IMR-90 (cell line): Measurements from ENCODE around the gene PPP1R10. TPM values are rescaled to one million over a fixed set of nuclear protein-coding genes. Genes with fewer than 3 reads are reported as not detected.

Experiments used
- ATAC-seq: fragments of 200-7000 bp; cut with Tn5 transposase; 2 replicates; pipeline ENCODE4 v1.9.1; 2020; ENCODE audit warnings: low read depth, mild to moderate bottlenecking, moderate library complexity
- BruUV-seq: library from RNA; stranded (reverse); fragments of 400-500 nt; replicated peaks from 2 replicates; lab custom pipeline; 2021; lab: Mats Ljungman, UMichigan
- CTCF ChIA-PET: fragments of 300-600 bp; formaldehyde crosslinking; extraction: SDS; loops from one replicate; lab custom pipeline; 2021; ENCODE audit warnings: antibody characterized with exemption; lab: Yijun Ruan, JAX
- POLR2A ChIA-PET: fragments of 300-600 bp; sonication (Branson Sonifier 250); formaldehyde crosslinking; loops from one replicate; lab custom pipeline; 2022; ENCODE audit warnings: antibody characterized with exemption; ENCODE audit not compliant: unreplicated experiment; lab: Charles Lee
- DNase-seq: peaks from one replicate; pipeline ENCODE4 v3.0.0; 2013
- H2AFZ ChIP-seq: replicated peaks from 2 replicates; pipeline ENCODE3; 2013; ENCODE audit warnings: low read length, mild to moderate bottlenecking; ENCODE audit not compliant: poor library complexity
- H2AK5ac ChIP-seq: 2 replicates; pipeline ENCODE4 v1.6.1; 2013; ENCODE audit warnings: low read depth, low read length, inconsistent platforms
- H2AK9ac ChIP-seq: replicated peaks from 2 replicates; pipeline ENCODE3; 2013; ENCODE audit warnings: mild to moderate bottlenecking, low read depth, low read length, moderate library complexity; ENCODE audit not compliant: poor library complexity
- H2BK120ac ChIP-seq: 2 replicates; pipeline ENCODE4 v1.6.1; 2013; ENCODE audit warnings: low read depth, low read length, inconsistent platforms
- H2BK15ac ChIP-seq: 3 replicates; pipeline ENCODE4 v1.6.1; 2013; ENCODE audit warnings: low read depth, low read length, inconsistent platforms
- H2BK20ac ChIP-seq: 2 replicates; pipeline ENCODE4 v1.6.1; 2013; ENCODE audit warnings: low read depth, mild to moderate bottlenecking, inconsistent platforms, low read length, moderate library complexity
- H2BK5ac ChIP-seq: 2 replicates; pipeline ENCODE4 v1.6.1; 2013; ENCODE audit warnings: mild to moderate bottlenecking, low read depth, low read length, inconsistent platforms; ENCODE audit not compliant: poor library complexity, severe bottlenecking
- H3K14ac ChIP-seq: replicated peaks from 2 replicates; pipeline ENCODE4 v1.6.1; 2013; ENCODE audit warnings: low read depth, low read length, inconsistent platforms
- H3K18ac ChIP-seq: 2 replicates; pipeline ENCODE4 v1.6.1; 2013; ENCODE audit warnings: low read depth, low read length, control low read depth
- H3K23ac ChIP-seq: 2 replicates; pipeline ENCODE4 v1.6.1; 2013; ENCODE audit warnings: low read depth, low read length, inconsistent platforms
- H3K27ac ChIP-seq: 2 replicates; pipeline ENCODE4 v1.5.1; 2013; ENCODE audit warnings: mild to moderate bottlenecking, control low read depth, low read length; ENCODE audit not compliant: insufficient read depth
- H3K27me3 ChIP-seq: 2 replicates; pipeline ENCODE4 v1.6.1; 2013; ENCODE audit warnings: low read length; ENCODE audit not compliant: control insufficient read depth, insufficient read depth
- H3K36me3 ChIP-seq: 2 replicates; pipeline ENCODE4 v1.6.1; 2013; ENCODE audit warnings: low read length, mixed read lengths; ENCODE audit not compliant: control insufficient read depth, insufficient read depth
- H3K4ac ChIP-seq: 2 replicates; pipeline ENCODE4 v1.6.1; 2013; ENCODE audit warnings: low read depth, low read length, inconsistent platforms
- H3K4me1 ChIP-seq: 2 replicates; pipeline ENCODE4 v1.6.1; 2013; ENCODE audit warnings: low read length, mixed read lengths; ENCODE audit not compliant: control insufficient read depth, insufficient read depth
- H3K4me2 ChIP-seq: 2 replicates; pipeline ENCODE4 v1.6.1; 2013; ENCODE audit warnings: low read depth, mild to moderate bottlenecking, control low read depth, low read length, moderate library complexity
- H3K4me3 ChIP-seq: 2 replicates; pipeline ENCODE4 v1.5.1; 2013; ENCODE audit warnings: low read depth, mild to moderate bottlenecking, control low read depth, low read length, moderate library complexity; ENCODE audit not compliant: insufficient read depth
- H3K56ac ChIP-seq: 2 replicates; pipeline ENCODE4 v1.6.1; 2013; ENCODE audit warnings: low read length, inconsistent platforms; ENCODE audit not compliant: insufficient read depth; ENCODE audit errors: extremely low read depth
- H3K79me1 ChIP-seq, 2 experiments: 2 replicates each; pipeline ENCODE4 v1.6.1; 2013; ENCODE audit warnings: low read length in 2 of 2, inconsistent platforms in 1 of 2, low read depth in 1 of 2
- H3K9ac ChIP-seq: 2 replicates; pipeline ENCODE4 v1.6.1; 2013; ENCODE audit warnings: low read depth, low read length, control low read depth
- H3K9me1 ChIP-seq: 2 replicates; pipeline ENCODE4 v1.6.1; 2013; ENCODE audit warnings: low read length, inconsistent platforms; ENCODE audit not compliant: insufficient read depth
- H3K9me3 ChIP-seq: 2 replicates; pipeline ENCODE4 v1.6.1; 2013; ENCODE audit warnings: low read length; ENCODE audit not compliant: control insufficient read depth, insufficient read depth
- H4K20me1 ChIP-seq: 2 replicates; pipeline ENCODE4 v1.6.1; 2013; ENCODE audit warnings: low read length, inconsistent platforms; ENCODE audit not compliant: insufficient read depth
- H4K5ac ChIP-seq: 2 replicates; pipeline ENCODE4 v1.6.1; 2013; ENCODE audit warnings: mild to moderate bottlenecking, low read depth, low read length, control low read depth
- H4K8ac ChIP-seq, 2 experiments: 2 replicates each; pipeline ENCODE4 v1.6.1; 2013; ENCODE audit warnings: low read depth in 2 of 2, low read length in 2 of 2, control low read depth in 1 of 2, inconsistent platforms in 1 of 2
- H4K91ac ChIP-seq: 2 replicates; pipeline ENCODE4 v1.6.1; 2013; ENCODE audit warnings: low read depth, low read length, inconsistent platforms; ENCODE audit not compliant: insufficient read depth
- RAD21 ChIP-seq: IDR thresholded peaks from 2 replicates; pipeline ENCODE4 v1.6.1; 2012; ENCODE audit warnings: low read length, improper control_type of control experiment
- USF2 ChIP-seq: fragments of 150-350 bp; IDR thresholded peaks from 2 replicates; pipeline ENCODE4 v1.6.1; 2017; ENCODE audit warnings: mild to moderate bottlenecking, antibody characterized with exemption, low read length, low read depth
- WGBS, 2 experiments: methylation state at CpG; one replicate each; pipeline versions ENCODE4 v1.1.5 to v1.1.7; 2013; ENCODE audit warnings: missing lambda C conversion rate in 2 of 2; ENCODE audit not compliant: insufficient read length in 1 of 2; ENCODE audit errors: extremely low coverage in 2 of 2; 5-methylcytosine and 5-hydroxymethylcytosine counted together
- dilution Hi-C: fragments of 300-500 bp; cut with HindIII; formaldehyde crosslinking; loops from one replicate; pipeline ENCODE4 v1.14.3; 2018; ENCODE audit warnings: low sequenced_read_pairs; ENCODE audit not compliant: unreplicated experiment
- in situ Hi-C: fragments of 300-500 bp; cut with MboI; formaldehyde crosslinking; loops from 3 replicates; pipeline ENCODE4 v1.14.3; 2019; ENCODE audit warnings: low sequenced_read_pairs, inconsistent platforms, mixed read lengths
- intact Hi-C: fragments of 100-400 bp; cut with micrococcal nuclease; formaldehyde crosslinking; loops from 2 replicates; pipeline ENCODE4 v1.10.0; 2022
- polyA plus RNA-seq, 3 experiments: library from polyadenylated mRNA; depleted of rRNA; stranded (reverse); fragments of >200 nt; gene quantifications; 2 replicates each; pipeline ENCODE4 v1.2.3, GENCODE V29; 2012; ENCODE audit warnings: low replicate concordance in 1 of 3
- total RNA-seq: library from RNA; depleted of rRNA; stranded (reverse); fragments of >200 nt; gene quantifications from 2 replicates; pipeline ENCODE4 v1.2.3, GENCODE V29; 2012

The PPP1R10 gene
- total and polyA plus RNA-seq, 2 of the 4 experiments (the other 2 are of a cell fraction) = 18.8 to 21.2 TPM

GRCh38 chr6:30656513-30656912 is 39.5 kb upstream of the PPP1R10 start:
- H3K9me1 ChIP-seq = no peaks in the 10 kb centered on the region
- H3K9ac ChIP-seq = no peak overlapping the region
- H2BK5ac ChIP-seq = no peak overlapping the region
- no peak overlapping the region for H4K91ac ChIP-seq
- 91% methylated on average over 4 of the region's 7 CpGs; no CpG with 5 or more reads in 1 of the 2 experiments for WGBS, 2 experiments
- in situ Hi-C loops = no loop called here
- ChIA-PET CTCF (no interaction called here), POLR2A (no interaction called here)
- no peaks in the 10 kb centered on the region for H3K9me3 ChIP-seq
- no peak overlapping the region for H3K4me2 ChIP-seq
- H2AK5ac ChIP-seq = no peak overlapping the region
- DNase-seq (no peak), ATAC-seq (no peak)
- H2BK20ac ChIP-seq = no peak overlapping the region
- H2BK15ac ChIP-seq = no peak overlapping the region
- H3K23ac ChIP-seq = no peak overlapping the region
- intact Hi-C loops = no loop called here
- H3K4me1 ChIP-seq = no peaks in the 10 kb centered on the region; the same call in 1 of the 2 replicates
- no peak overlapping the region for H4K5ac ChIP-seq
- dilution Hi-C loops = no loop called here
- H3K56ac ChIP-seq = no peak overlapping the region
- TF ChIP-seq USF2 (no peak), RAD21 (no peak)
- peaks cover 74% of the 10 kb centered on the region for H3K36me3 ChIP-seq
- no peak overlapping the region for H3K27ac ChIP-seq
- no TSS peak for BruUV-seq
- H4K8ac ChIP-seq = no peak overlapping the region
- no peak overlapping the region for H3K14ac ChIP-seq
- H3K27me3 ChIP-seq = no peaks in the 10 kb centered on the region
- no peak overlapping the region for H3K4me3 ChIP-seq
- H3K18ac ChIP-seq = no peak overlapping the region
- no peak overlapping the region for H3K4ac ChIP-seq
- no peak overlapping the region for H2AK9ac ChIP-seq
- H4K20me1 ChIP-seq = no peaks in the 10 kb centered on the region
- peaks cover 2 to 4% of the 10 kb centered on the region in 2 experiments; a peak in 3 of 4 replicates for H3K79me1 ChIP-seq
- no peak overlapping the region for H2AFZ ChIP-seq
- H2BK120ac ChIP-seq = no peak overlapping the region
